H1 (cell line): ENCODE measurements around the gene PHETA1. TPM values are rescaled to one million over a fixed set of nuclear protein-coding genes. Genes with fewer than 3 reads are reported as not detected.

Experiments
- BCL11A ChIP-seq, 2 experiments: IDR thresholded peaks; one replicate each; pipeline ENCODE4 v1.6.1; 2011; ENCODE audit warnings: low read depth in 2 of 2, low read length in 2 of 2, mild to moderate bottlenecking in 2 of 2
- BRCA1 ChIP-seq: IDR thresholded peaks from 2 replicates; pipeline ENCODE4 v1.6.1; 2012; ENCODE audit warnings: low read depth, low read length, improper control_type of control experiment
- CBX5 ChIP-seq: fragments of 300-800, 300-1000 bp; sonication (generic); IDR thresholded peaks from 2 replicates; pipeline ENCODE4 v1.7.1; 2016; ENCODE audit warnings: antibody characterized with exemption, low read length, low read depth
- CHD7 ChIP-seq: fragments of 300-600 bp; sonication (generic); IDR thresholded peaks from 2 replicates; pipeline ENCODE4 v1.7.1; 2012; ENCODE audit warnings: low read length, moderate library complexity, mild to moderate bottlenecking, inconsistent platforms; ENCODE audit not compliant: insufficient replicate concordance
- RAD21 ChIP-seq, 2 experiments: IDR thresholded peaks in 1 of 2; conservative IDR thresholded peaks in 1 of 2; 2 replicates each; pipeline ENCODE4 v1.6.1; 2011; ENCODE audit warnings: low read depth in 2 of 2, low read length in 2 of 2, improper control_type of control experiment in 1 of 2, inconsistent platforms in 1 of 2, mild to moderate bottlenecking in 1 of 2, moderate library complexity in 1 of 2
- SIX5 ChIP-seq: IDR thresholded peaks from 2 replicates; pipeline ENCODE4 v1.6.1; 2011; ENCODE audit warnings: mild to moderate bottlenecking, low read depth, low read length
- SRF ChIP-seq: IDR thresholded peaks from 2 replicates; pipeline ENCODE4 v1.6.1; 2011; ENCODE audit warnings: mild to moderate bottlenecking, low read depth, low read length, moderate library complexity
- polyA plus RNA-seq, 7 experiments: library from polyadenylated mRNA; depleted of rRNA in 3 of 7; stranded (reverse) in 5 of 7; unstranded in 2 of 7; fragments of >200 nt in 5 of 7; fragments of 200-250 nt in 2 of 7; gene quantifications; 1 replicate in 5 of 7; 2 replicates in 1 of 7; 4 replicates in 1 of 7; pipeline versions ENCODE4 v1.2.1 to v1.2.3, GENCODE V29; 2011 to 2013; ENCODE audit warnings: missing spikeins in 2 of 7, mixed read lengths in 2 of 7
- total RNA-seq: library from RNA; stranded (reverse); fragmentation: NEBNext Ultra II Directional; extraction: Animal tissue kit (Norgen Biotek cat#: 25700); gene quantifications from 2 replicates; pipeline ENCODE4 v1.2.1, GENCODE V29; 2021

The PHETA1 gene
- total and polyA plus RNA-seq, 2 of the 8 experiments (the other 6 are each of a cell fraction or from before 2014, with no cell fraction given): 5.2 to 12.3 TPM

GRCh38 chr12:111339321-111339938, 29.5 kb downstream of the PHETA1 start (continued):
- TF ChIP-seq CHD7 (no peak), BRCA1 (no peak), RAD21 (IDR thresholded peaks at IDR 0.05 in 1 of 2, conservative IDR thresholded peaks at IDR 0.05 in 1 of 2; ENCODE audit: low read depth in 2 of 2, low read length in 2 of 2) (no peak), CBX5 (no peak), SRF (no peak), BCL11A (IDR thresholded peaks at IDR 0.05; ENCODE audit: low read depth in 2 of 2, low read length in 2 of 2) (no peak), SIX5 (no peak)
